Ascending aorta (tissue), 2 donors: ENCODE results near the gene RAP1B. TPM values are rescaled to one million over a fixed set of nuclear protein-coding genes. Genes with fewer than 3 reads are reported as not detected.

Experiments
- DNase-seq, 2 donors: peaks; one replicate each; pipeline ENCODE4 v3.0.0-alpha.2; 2019; ENCODE audit warnings: low spot score in 2 of 2
- H3K27ac ChIP-seq, 2 donors: fragments of 200-600 bp; sonication (generic); one replicate each; pipeline ENCODE4 v1.5.1; 2016 to 2017; ENCODE audit warnings: mild to moderate bottlenecking in 1 of 2
- H3K27me3 ChIP-seq: fragments of 200-600 bp; sonication (generic); one replicate; pipeline ENCODE4 v1.5.1; 2017
- H3K36me3 ChIP-seq, 2 donors: fragments of 200-600 bp; sonication (generic); one replicate each; pipeline ENCODE4 v1.5.1; 2016
- H3K4me1 ChIP-seq, 2 donors: fragments of 200-600 bp; sonication (generic); one replicate each; pipeline ENCODE4 v1.5.1; 2016 to 2017; ENCODE audit warnings: mild to moderate bottlenecking in 1 of 2
- H3K4me3 ChIP-seq, 2 donors: fragments of 200-600 bp; sonication (generic); one replicate each; pipeline ENCODE4 v1.5.1; 2016 to 2017; ENCODE audit warnings: mild to moderate bottlenecking in 1 of 2
- H3K9me3 ChIP-seq, 2 donors: fragments of 200-600 bp; sonication (generic); one replicate each; pipeline ENCODE4 v1.5.1; 2016
- intact Hi-C: fragments of 100-400 bp; cut with DNase I; formaldehyde crosslinking; loops from one replicate; pipeline ENCODE4 v1.15.1; 2023
- total RNA-seq: library from RNA; depleted of rRNA; stranded (reverse); fragments of >200 nt; gene quantifications from one replicate; pipeline ENCODE4 v1.1.0, GENCODE V29; 2016
- TF ChIP-seq, protein P1 (sequence below), 3 experiments: fragments of 200-600 bp in 2 of 3; fragments of 450-650 bp in 1 of 3; sonication (generic) in 2 of 3; IDR thresholded peaks; one replicate each; pipeline ENCODE4 v1.5.1; 2016 to 2019; ENCODE audit warnings: antibody characterized with exemption in 3 of 3, mild to moderate bottlenecking in 1 of 3, moderate library complexity in 1 of 3

Gene RAP1B
- total RNA-seq, 1 donor from 2014 or later: 140 TPM

DNA sequence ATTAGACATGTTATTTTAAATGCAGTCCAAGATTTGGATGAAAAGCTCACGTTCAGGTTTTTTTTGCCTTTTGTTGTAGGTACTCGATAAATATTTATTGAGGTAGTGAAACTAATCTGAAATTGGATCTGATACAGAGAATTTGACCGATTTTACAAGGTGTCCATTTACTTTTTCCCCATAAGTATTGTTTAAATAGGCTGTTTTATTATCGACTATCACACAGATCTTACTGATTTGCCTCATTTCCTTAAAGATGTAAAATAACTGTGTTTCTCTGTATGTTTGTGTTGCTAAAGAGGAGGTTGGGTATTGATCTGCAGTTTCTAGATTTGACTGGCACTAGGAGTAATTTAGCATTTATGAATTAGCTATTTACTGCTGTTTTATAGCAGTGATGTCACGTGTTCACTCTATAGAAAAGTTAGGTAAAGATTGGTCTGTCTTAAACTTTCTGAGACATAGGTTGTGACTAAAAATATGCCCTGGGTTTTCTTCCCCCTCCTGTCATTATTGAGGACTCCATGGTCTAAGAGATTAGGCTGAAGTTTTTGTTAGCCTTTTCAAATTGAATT lies 3.5 kb downstream of the RAP1B start:
- peak overlapping the region in 1 of 2 donors; percentile 8 for H3K27ac ChIP-seq
- H3K27me3 ChIP-seq: no peaks in the 10 kb centered on the region
- TF ChIP-seq, protein P1, sequence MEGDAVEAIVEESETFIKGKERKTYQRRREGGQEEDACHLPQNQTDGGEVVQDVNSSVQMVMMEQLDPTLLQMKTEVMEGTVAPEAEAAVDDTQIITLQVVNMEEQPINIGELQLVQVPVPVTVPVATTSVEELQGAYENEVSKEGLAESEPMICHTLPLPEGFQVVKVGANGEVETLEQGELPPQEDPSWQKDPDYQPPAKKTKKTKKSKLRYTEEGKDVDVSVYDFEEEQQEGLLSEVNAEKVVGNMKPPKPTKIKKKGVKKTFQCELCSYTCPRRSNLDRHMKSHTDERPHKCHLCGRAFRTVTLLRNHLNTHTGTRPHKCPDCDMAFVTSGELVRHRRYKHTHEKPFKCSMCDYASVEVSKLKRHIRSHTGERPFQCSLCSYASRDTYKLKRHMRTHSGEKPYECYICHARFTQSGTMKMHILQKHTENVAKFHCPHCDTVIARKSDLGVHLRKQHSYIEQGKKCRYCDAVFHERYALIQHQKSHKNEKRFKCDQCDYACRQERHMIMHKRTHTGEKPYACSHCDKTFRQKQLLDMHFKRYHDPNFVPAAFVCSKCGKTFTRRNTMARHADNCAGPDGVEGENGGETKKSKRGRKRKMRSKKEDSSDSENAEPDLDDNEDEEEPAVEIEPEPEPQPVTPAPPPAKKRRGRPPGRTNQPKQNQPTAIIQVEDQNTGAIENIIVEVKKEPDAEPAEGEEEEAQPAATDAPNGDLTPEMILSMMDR (IDR thresholded peaks at IDR 0.05): no peak
- peaks cover 21 to 37% of the 10 kb centered on the region in 2 donors for H3K4me1 ChIP-seq
- H3K36me3 ChIP-seq: no peaks in the 10 kb centered on the region
- H3K4me3 ChIP-seq: peak overlapping the region; percentile 12 to 98
- intact Hi-C loops: loop anchor here (5.0 to 10.0 kb wide), 3 partner anchors 192 to 1339 kb away; no protein-coding TSS in a partner anchor
- DNase-seq: no peak
- no peaks in the 10 kb centered on the region for H3K9me3 ChIP-seq

DNA sequence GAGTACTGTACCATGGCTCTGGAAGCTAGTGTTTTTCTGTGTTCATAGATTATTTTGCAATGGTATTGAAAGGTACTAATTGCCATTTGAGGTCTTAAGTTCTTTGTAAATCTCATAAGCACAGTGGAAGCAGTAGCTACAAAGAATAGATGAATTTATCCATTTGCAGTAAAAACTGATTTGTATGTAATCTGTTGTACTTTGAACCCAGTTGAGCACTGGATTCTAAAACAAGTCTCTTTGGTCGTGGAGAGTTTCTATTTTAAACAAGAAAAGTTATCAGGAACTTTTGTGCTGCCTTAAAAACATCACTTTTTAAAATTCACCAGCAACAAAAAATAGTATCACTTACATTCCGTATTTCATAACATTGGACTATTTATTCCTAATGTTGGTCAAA lies 4.1 kb downstream of the RAP1B start:
- intact Hi-C loops: loop anchor here (5.0 to 10.0 kb wide), 3 partner anchors 192 to 1340 kb away; no protein-coding TSS in a partner anchor
- H3K36me3 ChIP-seq: no peaks in the 10 kb centered on the region
- peaks cover 22 to 41% of the 10 kb centered on the region in 2 donors for H3K4me1 ChIP-seq
- peak overlapping the region; percentile 12 to 22 for H3K4me3 ChIP-seq
- TF ChIP-seq, protein P1 (IDR thresholded peaks at IDR 0.05): no peak
- no peaks in the 10 kb centered on the region for H3K9me3 ChIP-seq
- peak overlapping the region; percentile 8 to 14 for H3K27ac ChIP-seq
- no peak for DNase-seq
- H3K27me3 ChIP-seq: no peaks in the 10 kb centered on the region

DNA sequence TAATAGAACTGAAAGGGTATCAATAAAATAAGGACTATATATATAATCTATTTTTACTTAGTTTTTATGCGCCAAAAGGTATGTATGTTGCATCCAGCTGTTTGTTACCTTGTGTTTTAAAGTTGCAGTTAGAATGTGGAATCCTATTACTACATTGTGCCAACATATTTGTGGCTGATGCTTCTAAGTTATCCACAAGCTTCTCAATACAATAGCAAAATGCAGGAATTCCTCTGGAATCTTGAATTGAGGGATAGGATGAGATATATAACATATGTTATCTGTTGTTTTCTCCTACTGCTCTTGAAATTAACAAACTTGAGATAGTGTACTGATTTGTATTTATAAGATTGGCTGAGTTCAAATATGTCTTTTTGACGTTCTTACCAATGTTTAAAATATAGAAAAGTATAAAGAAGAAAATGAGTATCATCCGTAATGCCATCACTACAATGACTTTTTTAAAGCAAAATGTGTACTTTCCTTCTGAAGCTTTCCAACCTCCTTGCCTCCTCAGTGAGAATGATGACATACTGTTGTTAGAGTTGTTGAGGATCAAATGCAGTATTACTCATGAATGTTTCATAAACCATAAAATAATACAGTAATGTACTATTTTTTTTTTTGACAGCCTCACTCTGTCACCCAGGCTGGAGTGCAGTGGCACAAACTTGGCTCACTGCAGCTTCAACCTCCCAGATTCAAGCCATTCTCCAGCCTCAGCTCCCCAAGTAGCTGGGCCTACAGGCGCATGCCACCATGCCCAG lies 6.6 kb downstream of the RAP1B start:
- H3K4me3 ChIP-seq: no peak overlapping the region
- DNase-seq: no peak
- H3K27me3 ChIP-seq: no peaks in the 10 kb centered on the region
- no peaks in the 10 kb centered on the region for H3K36me3 ChIP-seq
- H3K9me3 ChIP-seq: no peaks in the 10 kb centered on the region
- intact Hi-C loops: loop anchor here (10.0 kb wide), 1 partner anchor 1343 kb away; no protein-coding TSS in a partner anchor
- TF ChIP-seq, protein P1 (IDR thresholded peaks at IDR 0.05): no peak
- H3K27ac ChIP-seq: no peak overlapping the region
- peaks cover 26 to 63% of the 10 kb centered on the region in 2 donors for H3K4me1 ChIP-seq

GRCh38 chr12:68619541-68619940 lies 8.8 kb downstream of the RAP1B start:
- intact Hi-C loops: loop anchor here (10.0 kb wide), 1 partner anchor 1345 kb away; no protein-coding TSS in a partner anchor

More at GRCh38 chr12:68619541-68619940, 8.8 kb downstream of the RAP1B start:
- TF ChIP-seq, protein P1 (IDR thresholded peaks at IDR 0.05): no peak
- DNase-seq: no peak
- peaks cover 16 to 54% of the 10 kb centered on the region in 2 donors for H3K4me1 ChIP-seq
- H3K9me3 ChIP-seq: no peaks in the 10 kb centered on the region
- no peak overlapping the region for H3K27ac ChIP-seq
- no peaks in the 10 kb centered on the region for H3K27me3 ChIP-seq
- no peak overlapping the region for H3K4me3 ChIP-seq
- H3K36me3 ChIP-seq: no peaks in the 10 kb centered on the region
